HG03175 (cell line): Measurements from ENCODE around the gene MAN1C1.

Experiments
- ATAC-seq: cut with Tn5 transposase; IDR thresholded peaks from one replicate; pipeline ENCODE4 v1.9.1; 2021; ENCODE audit warnings: mild to moderate bottlenecking, moderate library complexity; ENCODE audit not compliant: unreplicated experiment

The MAN1C1 gene

GRCh38 chr1:25773441-25774125 is 157.0 kb downstream of the MAN1C1 start:
- no peak for ATAC-seq

DNA sequence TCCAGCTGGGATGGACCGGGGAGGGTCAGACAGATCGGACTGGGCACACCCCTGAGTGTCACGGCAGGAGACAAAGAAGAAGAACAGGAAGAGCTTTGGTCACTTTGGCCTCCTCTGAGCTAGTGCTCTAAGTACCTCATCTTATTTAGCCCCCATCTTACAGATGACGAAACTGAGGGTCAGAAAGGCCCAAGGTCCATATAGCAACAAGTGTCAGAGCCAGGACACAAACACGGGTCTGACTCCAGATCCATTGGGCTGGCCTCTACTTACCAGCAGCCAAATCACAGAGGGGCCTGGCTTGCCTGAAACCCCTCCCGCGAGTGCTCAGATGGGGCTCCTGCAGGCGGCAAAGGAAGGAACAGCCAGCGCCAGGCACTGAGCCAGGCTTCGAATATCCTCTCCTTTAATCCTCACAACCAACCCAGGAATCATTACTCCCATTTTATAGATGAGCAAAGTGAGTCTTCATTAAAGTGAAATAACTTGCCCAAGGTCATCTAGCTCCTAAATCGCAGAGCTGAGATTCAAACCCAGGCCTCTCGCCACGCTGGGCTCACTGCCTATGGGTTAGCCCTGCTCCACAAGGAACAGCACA is 157.7 kb downstream of the MAN1C1 start:
- no peak for ATAC-seq

DNA sequence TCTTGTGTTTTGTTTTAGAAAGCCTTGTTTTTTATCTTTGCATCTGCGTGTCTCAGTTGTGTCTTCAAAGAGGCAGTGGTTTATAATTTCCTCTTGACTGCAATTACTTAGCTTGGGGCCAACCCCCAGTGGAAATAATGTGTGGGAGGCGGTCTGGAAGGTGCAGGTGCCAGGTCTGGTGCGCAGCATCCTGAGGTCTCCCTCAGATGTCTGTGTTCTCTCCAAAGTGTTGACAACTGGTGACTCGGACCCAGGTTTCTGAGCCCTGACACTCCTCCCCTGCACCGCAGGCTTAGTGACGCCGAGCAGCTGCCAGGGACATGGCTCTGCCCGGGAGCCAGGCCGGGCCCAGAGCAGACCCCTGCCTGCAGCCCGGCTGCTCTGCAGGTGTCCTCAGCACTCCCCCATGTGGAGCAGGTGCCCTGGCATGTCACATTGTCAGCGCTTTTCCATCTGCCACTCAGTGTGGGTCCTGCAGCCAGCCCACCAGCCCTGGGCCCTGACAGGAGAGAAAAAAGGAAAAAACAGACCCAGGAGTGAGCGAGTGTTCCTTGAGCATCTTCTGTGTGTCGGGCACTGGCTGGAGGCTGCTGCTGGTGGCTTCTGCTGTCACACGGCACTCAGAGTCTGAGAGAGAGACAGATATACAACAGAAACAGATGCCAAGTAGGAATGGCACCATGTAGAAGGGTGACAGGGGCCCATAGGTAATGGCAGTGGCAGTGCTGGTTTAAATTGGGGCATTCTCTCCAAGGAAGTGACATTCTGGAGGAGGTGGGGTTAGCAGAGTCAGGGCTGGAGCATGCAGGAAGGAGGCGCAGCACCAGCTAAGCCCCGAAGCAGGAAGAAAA is 158.6 kb downstream of the MAN1C1 start:
- ATAC-seq: no peak

GRCh38 chr1:25779388-25779787 is 162.8 kb downstream of the MAN1C1 start:
- ATAC-seq: no peak

DNA sequence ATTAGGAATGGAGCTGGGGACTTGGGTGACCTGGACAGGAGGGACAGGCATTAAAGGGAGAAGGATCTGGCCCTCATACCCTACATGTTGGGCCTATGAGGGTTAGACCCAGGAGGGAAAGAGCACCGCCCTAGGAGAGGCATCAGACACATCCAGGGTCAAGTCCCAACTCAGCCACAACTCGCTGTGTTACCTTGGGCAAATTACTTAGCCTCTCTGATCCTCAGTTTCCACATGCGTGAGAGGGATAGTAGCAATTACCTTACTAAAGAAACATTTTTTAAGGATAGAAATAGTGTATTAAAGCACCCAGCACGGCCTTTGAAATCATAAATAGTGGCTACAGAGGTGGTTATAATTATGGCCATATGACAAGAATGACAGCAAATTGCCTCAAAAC is 163.3 kb downstream of the MAN1C1 start:
- ATAC-seq: no peak

DNA sequence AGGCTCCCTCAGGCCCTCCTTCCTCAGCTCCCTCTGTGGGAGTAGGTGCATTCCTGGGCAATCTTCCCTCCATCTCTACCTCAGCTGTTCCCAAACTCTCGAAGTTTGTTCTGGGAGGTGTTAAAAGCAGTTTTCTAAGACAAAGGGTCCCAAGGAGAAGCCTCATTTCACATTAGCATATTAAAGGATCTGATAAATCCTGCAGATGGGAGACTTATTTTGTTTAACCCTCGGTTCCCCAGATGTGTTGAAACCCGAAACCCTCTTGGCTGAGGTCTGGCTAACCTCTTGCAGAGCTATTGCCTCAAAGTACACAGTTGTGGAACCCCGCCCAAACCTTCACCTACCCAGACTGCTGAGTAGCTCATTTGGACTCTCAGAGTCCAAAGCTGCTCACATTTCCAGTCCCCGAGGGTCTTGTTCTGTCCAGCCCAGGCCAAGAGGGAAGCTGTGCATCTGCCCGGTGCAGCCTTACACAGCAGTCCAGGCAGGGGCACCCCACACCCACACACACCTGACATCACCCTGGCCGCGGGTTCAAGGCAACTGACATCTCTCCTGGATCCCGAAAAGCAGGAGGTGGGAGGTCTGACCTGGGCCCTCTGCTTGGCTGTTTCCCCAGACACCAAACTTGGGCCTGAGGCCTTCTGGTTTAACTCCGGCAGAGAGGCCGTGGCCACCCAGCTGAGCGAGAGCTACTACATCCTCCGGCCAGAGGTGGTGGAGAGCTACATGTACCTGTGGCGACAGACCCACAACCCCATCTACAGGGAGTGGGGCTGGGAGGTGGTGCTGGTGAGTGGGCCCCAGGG is 163.9 kb downstream of the MAN1C1 start:
- no peak for ATAC-seq

- ATAC-seq: no peak
Observed at GRCh38 chr1:25781130-25781433, 164.5 kb downstream of the MAN1C1 start.

DNA sequence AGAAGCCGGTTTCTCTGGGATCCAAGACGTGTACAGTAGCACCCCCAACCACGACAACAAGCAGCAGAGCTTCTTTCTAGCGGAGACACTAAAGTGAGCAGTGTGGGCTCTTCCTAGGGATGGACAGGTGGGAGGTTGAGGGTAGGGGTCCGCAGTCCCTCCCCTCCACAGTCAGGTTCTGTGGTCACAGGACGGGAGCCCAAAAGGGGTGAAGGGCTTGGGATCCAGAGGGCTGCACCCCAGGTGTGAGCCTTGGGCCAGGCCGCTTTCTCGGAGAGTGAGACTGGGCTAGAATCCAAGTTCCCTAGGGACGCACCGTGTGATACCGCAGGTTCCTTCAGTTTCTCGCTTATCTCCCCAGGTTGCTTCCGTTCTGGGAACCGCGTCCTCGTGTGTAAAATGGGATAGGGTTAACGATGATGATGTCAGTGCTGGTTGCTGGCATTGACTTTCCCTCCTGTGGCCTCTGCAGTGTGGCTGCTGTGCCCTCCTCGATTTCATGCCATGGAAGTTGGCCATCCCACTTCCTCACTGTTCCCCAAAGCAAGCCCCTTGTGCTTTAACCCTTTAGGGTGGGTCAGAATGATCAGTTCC is 166.1 kb downstream of the MAN1C1 start:
- no peak for ATAC-seq

DNA sequence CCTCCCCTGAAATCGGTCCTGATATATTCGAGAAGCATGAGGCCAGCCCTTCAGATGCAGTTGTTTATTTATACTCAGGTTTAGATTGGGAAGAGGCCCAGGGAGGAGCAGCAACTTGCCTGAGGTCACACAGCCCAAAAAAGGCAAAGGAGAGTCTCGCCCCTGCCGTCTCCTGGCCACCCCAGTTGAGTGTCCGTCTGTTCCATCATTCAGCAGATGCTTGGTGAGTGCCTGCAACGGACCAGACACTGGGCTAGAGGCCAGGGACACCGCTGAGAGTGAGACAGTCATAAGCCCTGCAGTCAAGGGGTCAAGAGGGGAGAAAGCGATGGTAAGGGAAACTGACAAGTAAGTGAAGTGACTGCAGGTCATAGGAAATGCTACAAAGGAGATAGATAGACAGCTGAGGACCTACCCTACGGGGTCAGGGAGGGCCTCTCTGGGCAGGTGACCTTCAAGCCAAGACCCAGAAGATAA is 168.0 kb downstream of the MAN1C1 start:
- no peak for ATAC-seq

DNA sequence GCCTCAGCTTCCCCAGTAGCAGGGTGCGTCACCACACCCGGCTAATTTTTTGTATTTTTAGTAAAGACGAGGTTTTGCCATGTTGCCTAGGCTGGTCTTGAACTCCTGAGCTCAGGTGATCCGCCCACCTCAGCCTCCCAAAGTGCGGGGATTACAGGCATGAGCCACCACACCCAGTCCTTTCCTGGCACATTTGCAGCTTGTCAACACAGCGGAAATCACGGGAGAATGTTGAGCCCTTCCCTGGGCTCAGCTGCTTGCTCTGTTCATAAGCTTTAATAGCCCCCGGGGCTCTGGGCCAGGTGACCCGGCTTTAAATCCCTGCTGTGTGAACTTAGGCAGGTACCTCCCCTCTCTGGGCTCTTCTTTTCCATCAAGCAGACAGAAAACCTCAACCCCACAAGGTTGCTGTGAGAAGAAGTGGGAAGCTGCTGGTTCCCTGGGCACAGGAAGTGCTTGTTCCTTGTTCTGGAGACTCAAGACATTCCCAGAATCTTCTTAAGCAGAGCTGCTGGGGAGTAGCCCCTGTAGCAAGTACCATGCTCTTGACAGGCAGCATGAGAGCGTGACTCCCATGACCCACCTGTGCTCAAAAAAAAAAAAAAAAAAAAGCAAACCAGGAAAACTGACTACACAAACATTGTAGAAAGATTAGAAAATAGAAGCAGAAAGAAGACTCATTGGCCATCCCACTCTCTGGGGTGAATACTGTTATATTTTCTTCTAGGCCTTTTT is 168.9 kb downstream of the MAN1C1 start:
- ATAC-seq: no peak

DNA sequence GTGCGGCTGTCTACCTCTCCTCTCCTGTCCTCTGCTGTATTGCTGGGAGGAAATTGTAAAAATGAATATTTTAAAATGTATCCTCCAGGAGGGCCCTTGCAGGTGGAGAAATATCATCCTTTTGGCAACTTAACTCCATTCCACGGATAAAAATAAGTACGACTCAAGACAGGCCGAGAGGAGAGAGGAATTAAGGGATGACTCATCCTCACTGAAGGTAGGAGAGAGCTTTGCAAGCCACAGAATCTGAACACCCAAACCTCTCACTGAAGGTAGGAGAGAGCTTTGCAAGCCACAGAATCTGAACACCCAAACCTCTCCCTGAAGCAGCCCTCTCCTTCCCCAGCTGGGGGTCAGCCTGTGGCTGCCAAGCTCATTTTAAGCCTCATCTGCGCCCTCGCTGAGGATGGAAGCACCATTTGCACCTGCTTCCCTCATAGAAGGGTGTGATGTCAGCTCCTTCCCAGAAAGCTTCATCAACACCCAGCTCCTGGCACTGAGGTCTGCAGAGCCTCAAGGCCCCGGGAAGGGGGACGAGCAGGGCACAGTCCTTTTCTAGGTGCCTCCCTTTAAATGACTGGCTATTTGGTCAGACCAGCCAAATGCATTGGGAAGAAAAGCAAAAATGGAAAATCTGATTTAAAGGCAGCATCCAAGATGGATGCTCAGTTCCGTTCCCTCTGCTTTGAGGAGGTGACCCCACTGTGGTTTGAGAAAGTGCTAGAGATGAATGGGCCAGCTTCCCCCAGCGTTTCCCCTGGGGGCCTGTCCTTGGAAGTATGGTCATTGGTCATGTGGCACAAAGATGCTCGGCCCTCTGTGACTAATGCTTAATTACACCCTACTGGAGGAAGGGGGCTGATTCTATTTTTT is 170.5 kb downstream of the MAN1C1 start:
- no peak for ATAC-seq

DNA sequence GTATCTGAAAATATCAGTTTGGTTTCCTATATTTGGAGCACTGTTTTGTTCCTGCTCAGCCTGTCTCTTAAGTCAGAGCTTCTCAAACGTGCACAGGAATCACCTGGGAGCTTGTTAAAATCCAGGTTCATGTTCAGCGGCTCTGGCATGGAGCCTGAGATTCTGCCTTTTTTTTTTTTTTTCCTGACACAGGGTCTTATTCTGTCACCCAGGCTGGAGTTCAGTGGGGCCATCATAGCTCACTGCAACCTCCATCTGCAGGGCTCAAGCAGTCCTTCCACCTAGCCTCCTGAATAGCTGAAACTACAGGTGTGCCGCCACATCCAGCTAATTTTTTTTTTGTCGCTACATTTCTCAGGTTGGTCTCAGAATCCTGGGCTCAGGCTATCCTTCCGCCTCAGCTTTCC is 171.2 kb downstream of the MAN1C1 start:
- ATAC-seq: no peak

- no peak for ATAC-seq
Observed at GRCh38 chr1:25790472-25790871, 173.9 kb downstream of the MAN1C1 start.

GRCh38 chr1:25792115-25792514 is 175.5 kb downstream of the MAN1C1 start:
- no peak for ATAC-seq

GRCh38 chr1:25793585-25794170 is 177.1 kb downstream of the MAN1C1 start:
- no peak for ATAC-seq

DNA sequence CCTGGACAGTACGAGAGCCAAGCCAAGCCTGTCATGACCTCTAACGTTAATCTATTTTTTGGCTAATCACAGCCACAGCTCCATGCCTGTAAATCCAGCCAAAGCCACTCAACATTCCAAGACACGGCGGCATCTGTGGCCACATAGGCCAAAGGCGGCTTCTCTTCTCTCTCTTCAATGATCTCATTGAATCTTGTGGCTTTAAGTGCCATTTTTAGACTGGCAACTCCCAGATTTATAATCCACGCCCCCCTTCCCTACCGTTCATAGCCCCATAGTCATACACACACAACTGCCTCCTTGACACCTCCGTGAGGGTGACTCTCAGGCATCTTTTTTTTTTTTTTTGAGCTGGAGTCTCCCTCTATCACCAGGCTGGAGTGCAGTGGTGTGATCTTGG is 177.7 kb downstream of the MAN1C1 start:
- ATAC-seq: no peak

GRCh38 chr1:25795211-25795610 is 178.6 kb downstream of the MAN1C1 start:
- ATAC-seq: no peak

DNA sequence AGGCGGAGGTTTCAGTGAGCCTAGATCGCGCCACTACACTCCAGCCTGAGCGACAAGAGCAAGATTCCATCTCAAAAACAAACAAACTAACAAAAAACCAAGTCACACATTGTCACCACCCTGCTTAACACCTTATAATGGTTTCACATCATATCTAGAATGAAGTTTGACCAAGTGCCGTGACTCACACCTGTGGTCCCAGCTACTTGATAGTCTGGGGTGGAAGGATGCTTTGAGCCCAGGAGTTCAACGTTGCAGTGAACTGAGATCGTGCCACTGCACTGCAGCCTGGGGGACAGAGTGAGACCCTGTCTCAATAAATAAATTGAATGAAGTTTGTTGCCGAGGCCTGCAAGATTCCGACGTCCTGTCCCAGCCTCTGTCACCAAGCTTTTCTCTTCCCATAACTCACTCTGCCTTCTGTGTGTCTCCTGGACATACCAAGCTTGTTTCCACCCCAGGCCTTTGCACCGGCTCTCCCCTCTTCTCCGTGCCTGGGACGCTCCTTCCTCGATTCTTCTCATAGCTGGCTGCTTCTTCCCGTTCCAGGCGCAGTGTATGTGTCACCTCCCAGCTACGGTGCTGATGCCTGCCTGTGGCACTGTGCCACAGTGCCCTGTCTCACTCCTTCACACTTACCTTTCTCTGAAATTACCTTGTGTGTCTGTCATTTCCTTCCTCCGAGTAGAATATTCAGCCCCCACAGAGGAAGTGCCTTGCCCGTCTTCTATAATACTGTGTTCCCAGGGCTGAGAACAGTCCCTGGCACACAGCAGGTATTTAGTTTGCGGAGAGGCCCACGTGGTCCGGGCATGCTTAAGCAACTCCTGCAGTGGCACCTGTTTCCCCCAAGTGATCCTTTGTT is 179.6 kb downstream of the MAN1C1 start:
- no peak for ATAC-seq
